WTC11 (cell line): Measurements from ENCODE around the gene OR2V2. TPM values are rescaled to one million over a fixed set of nuclear protein-coding genes. Genes with fewer than 3 reads are reported as not detected.
"Not testable (repeated sequence)": the region's sequence is repeated elsewhere in the genome, so short reads cannot be mapped to it uniquely, and the experiment has no call there.

Experiments used
- ATAC-seq: fragments of 200-7000 bp; cut with Tn5 transposase; 2 replicates; pipeline ENCODE4 v1.10.0; 2021; ENCODE audit warnings: mild to moderate bottlenecking, moderate library complexity
- CTCF ChIA-PET: fragments of 300-600 bp; sonication (Branson Sonifier 250); formaldehyde crosslinking; loops from one replicate; lab custom pipeline; 2021; ENCODE audit warnings: antibody characterized with exemption; lab: Charles Lee
- POLR2A ChIA-PET: fragments of 350-600 bp; sonication (Branson Sonifier 250); formaldehyde crosslinking; loops from one replicate; lab custom pipeline; 2021; ENCODE audit warnings: antibody characterized with exemption; lab: Charles Lee
- DNase-seq: peaks from one replicate; pipeline ENCODE4 v3.0.0; 2021; ENCODE audit warnings: low spot score
- H3K27ac Mint-ChIP-seq: 2 replicates; pipeline ENCODE4 v1.8.0; 2021; ENCODE audit warnings: mixed read lengths
- H3K27me3 Mint-ChIP-seq: 2 replicates; pipeline ENCODE4 v1.8.0; 2021; ENCODE audit warnings: low read depth, mild to moderate bottlenecking, moderate library complexity, mixed read lengths
- H3K36me3 Mint-ChIP-seq: 2 replicates; pipeline ENCODE4 v1.8.0; 2021; ENCODE audit warnings: mixed read lengths
- H3K4me1 Mint-ChIP-seq: 2 replicates; pipeline ENCODE4 v1.8.0; 2022; ENCODE audit warnings: mixed read lengths
- H3K4me3 Mint-ChIP-seq: 2 replicates; pipeline ENCODE4 v1.8.0; 2021; ENCODE audit warnings: mild to moderate bottlenecking, moderate library complexity, mixed read lengths
- H3K9me3 Mint-ChIP-seq: 2 replicates; pipeline ENCODE4 v1.8.0; 2021; ENCODE audit warnings: mixed read lengths
- ATF1 ChIP-seq: sonication (generic); formaldehyde crosslinking; IDR thresholded peaks from 2 replicates; pipeline ENCODE4 v1.8.1; 2023; ENCODE audit warnings: mild to moderate bottlenecking, moderate library complexity, missing genetic modification reagents
- CREM ChIP-seq: sonication (generic); formaldehyde crosslinking; IDR thresholded peaks from 2 replicates; pipeline ENCODE4 v1.8.1; 2022; ENCODE audit warnings: mild to moderate bottlenecking, missing genetic modification reagents, moderate library complexity
- FOXP1 ChIP-seq: sonication (generic); formaldehyde crosslinking; IDR thresholded peaks from 2 replicates; pipeline ENCODE4 v1.8.0; 2022; ENCODE audit warnings: missing genetic modification reagents, mild to moderate bottlenecking, moderate library complexity, borderline replicate concordance
- JAZF1 ChIP-seq: fragments of 250-450 bp; sonication (Bioruptor Pico); IDR thresholded peaks from 2 replicates; pipeline ENCODE4 v1.9.0; 2021; ENCODE audit warnings: moderate library complexity, mild to moderate bottlenecking, inconsistent platforms
- JUN ChIP-seq: sonication (generic); formaldehyde crosslinking; IDR thresholded peaks from 2 replicates; pipeline ENCODE4 v1.8.0; 2023; ENCODE audit warnings: mild to moderate bottlenecking, missing genetic modification reagents
- NFE2L1 ChIP-seq: sonication (generic); formaldehyde crosslinking; IDR thresholded peaks from 2 replicates; pipeline ENCODE4 v1.8.1; 2023; ENCODE audit warnings: missing genetic modification reagents
- NFYB ChIP-seq: sonication (generic); formaldehyde crosslinking; conservative IDR thresholded peaks from 2 replicates; pipeline ENCODE4 v1.8.0; 2022; ENCODE audit warnings: low read depth, missing genetic modification reagents
- NR3C1 ChIP-seq: sonication (generic); formaldehyde crosslinking; conservative IDR thresholded peaks from 2 replicates; pipeline ENCODE4 v1.8.1; 2023; ENCODE audit warnings: low read depth, mild to moderate bottlenecking, missing genetic modification reagents
- ZNF263 ChIP-seq: sonication (generic); formaldehyde crosslinking; IDR thresholded peaks from 2 replicates; pipeline ENCODE4 v1.8.1; 2022; ENCODE audit warnings: low read depth, mild to moderate bottlenecking, moderate library complexity, missing genetic modification reagents
- total RNA-seq: library from RNA; stranded (reverse); gene quantifications from 3 replicates; pipeline ENCODE4 v1.2.3, GENCODE V29; 2021
- TF ChIP-seq, protein P1 (sequence below): sonication (generic); formaldehyde crosslinking; IDR thresholded peaks from 2 replicates; pipeline ENCODE4 v1.8.0; 2022; ENCODE audit warnings: mild to moderate bottlenecking, missing genetic modification reagents
- TF ChIP-seq, protein P2 (sequence below): sonication (generic); formaldehyde crosslinking; IDR thresholded peaks from 2 replicates; pipeline ENCODE4 v1.8.1; 2023; ENCODE audit warnings: mild to moderate bottlenecking, moderate library complexity, missing genetic modification reagents
- TF ChIP-seq, protein P3 (sequence below): sonication (generic); formaldehyde crosslinking; IDR thresholded peaks from 2 replicates; pipeline ENCODE4 v1.8.0; 2023; ENCODE audit warnings: missing genetic modification reagents, mild to moderate bottlenecking, borderline replicate concordance
- TF ChIP-seq, protein P4 (sequence below): sonication (generic); formaldehyde crosslinking; IDR thresholded peaks from 2 replicates; pipeline ENCODE4 v1.8.0; 2022; ENCODE audit warnings: mild to moderate bottlenecking, missing genetic modification reagents
- TF ChIP-seq, protein P5 (sequence below): sonication (generic); formaldehyde crosslinking; IDR thresholded peaks from 2 replicates; pipeline ENCODE4 v1.8.0; 2022; ENCODE audit warnings: missing genetic modification reagents
- TF ChIP-seq, protein P6 (sequence below): sonication (generic); formaldehyde crosslinking; IDR thresholded peaks from 2 replicates; pipeline ENCODE4 v1.8.0; 2022; ENCODE audit warnings: mild to moderate bottlenecking, missing genetic modification reagents

OR2V2 gene
- total RNA-seq, 1 experiment from 2014 or later = not detected

DNA sequence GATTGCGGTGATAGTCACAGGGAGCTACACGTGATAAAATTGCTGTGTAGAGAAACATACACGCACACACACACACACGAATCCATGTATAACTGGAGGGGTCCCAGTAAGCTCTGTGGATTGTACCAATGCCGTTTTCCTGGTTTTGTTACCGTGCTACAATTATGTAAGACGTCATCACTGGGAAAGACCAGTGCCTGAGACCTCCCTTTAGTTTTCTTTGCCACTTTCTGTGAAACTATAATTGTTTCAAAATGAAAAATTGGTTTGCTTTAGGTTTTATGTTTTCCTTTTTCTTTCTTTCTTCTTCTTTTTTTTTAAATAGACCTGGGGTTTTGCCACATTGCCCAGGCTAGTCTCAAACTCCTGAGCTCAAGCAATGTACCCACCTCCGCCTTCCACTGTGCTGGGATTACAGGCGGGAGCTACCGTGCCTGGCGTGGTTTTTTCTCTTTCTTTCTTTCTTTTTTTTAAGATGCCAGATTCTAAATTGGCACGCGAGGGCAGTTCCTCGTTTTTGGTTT lies 21.3 kb downstream of the OR2V2 start (continued):
- TF ChIP-seq NR3C1 (CRISPR knock-in tag) = no peak
- TF ChIP-seq JAZF1 (CRISPR knock-in tag) = no peak
- TF ChIP-seq ZNF263 = no peak

DNA sequence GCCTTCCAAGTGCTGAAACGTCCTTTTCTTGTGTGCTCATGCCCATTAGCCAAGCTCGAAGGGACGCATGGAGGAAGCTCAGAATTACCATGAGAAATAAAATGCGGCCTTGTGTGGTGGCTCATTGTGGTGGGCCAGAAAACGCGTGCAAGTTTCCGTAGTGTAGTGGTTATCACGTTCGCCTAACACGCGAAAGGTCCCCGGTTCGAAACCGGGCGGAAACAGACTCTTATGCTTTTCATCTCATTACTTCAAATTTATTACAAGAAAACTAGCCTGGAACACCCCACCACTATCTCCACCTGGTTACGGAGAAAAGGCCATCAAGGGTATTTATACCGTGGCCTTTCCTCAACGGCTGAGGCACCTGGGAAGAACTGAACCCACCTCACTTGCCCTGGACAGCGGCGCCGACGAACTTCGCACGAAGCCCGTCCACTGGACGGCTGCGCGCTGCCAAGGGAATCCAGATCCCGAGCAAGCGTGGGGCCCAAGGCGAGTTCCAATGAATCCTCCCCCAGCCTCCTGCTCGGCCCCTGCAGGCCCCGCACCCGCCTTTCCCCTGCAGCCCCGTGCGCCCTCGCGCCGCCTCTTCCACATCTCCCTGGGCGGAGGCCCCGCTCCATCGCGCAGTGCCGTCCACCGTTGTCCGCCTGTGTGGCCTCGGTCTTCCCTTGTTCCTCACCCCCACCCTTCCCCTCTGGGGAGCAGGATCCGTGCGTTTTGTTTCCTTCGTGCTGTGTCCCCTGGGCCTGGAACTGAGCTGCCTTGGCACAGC lies 22.3 kb downstream of the OR2V2 start:
- ATAC-seq (peak; percentile 58), DNase-seq (peak; percentile 93)
- H3K9me3 Mint-ChIP-seq, H3K27ac Mint-ChIP-seq, POLR2A ChIA-PET, H3K36me3 Mint-ChIP-seq: not testable (repeated sequence)
- TF ChIP-seq NFE2L1 (peak; percentile 26; the same call in 1 of the 2 replicates), ATF1 (CRISPR knock-in tag) (peak; percentile 76; the same call in 1 of the 2 replicates), NFYB (0 out of 2 replicates have a peak, but pooled peaks have one; percentile 9), CREM (CRISPR knock-in tag) (peak; percentile 38; the same call in 1 of the 2 replicates), FOXP1 (CRISPR knock-in tag) (peak; percentile 76), JUN (CRISPR knock-in tag) (0 out of 2 replicates have a peak, but pooled peaks have one; percentile 21)
- TF ChIP-seq, protein P1, sequence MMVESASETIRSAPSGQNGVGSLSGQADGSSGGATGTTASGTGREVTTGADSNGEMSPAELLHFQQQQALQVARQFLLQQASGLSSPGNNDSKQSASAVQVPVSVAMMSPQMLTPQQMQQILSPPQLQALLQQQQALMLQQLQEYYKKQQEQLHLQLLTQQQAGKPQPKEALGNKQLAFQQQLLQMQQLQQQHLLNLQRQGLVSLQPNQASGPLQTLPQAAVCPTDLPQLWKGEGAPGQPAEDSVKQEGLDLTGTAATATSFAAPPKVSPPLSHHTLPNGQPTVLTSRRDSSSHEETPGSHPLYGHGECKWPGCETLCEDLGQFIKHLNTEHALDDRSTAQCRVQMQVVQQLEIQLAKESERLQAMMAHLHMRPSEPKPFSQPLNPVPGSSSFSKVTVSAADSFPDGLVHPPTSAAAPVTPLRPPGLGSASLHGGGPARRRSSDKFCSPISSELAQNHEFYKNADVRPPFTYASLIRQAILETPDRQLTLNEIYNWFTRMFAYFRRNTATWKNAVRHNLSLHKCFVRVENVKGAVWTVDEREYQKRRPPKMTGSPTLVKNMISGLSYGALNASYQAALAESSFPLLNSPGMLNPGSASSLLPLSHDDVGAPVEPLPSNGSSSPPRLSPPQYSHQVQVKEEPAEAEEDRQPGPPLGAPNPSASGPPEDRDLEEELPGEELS (CRISPR knock-in tag) = 0 out of 2 replicates have a peak, but pooled peaks have one; percentile 30
- TF ChIP-seq, protein P2, sequence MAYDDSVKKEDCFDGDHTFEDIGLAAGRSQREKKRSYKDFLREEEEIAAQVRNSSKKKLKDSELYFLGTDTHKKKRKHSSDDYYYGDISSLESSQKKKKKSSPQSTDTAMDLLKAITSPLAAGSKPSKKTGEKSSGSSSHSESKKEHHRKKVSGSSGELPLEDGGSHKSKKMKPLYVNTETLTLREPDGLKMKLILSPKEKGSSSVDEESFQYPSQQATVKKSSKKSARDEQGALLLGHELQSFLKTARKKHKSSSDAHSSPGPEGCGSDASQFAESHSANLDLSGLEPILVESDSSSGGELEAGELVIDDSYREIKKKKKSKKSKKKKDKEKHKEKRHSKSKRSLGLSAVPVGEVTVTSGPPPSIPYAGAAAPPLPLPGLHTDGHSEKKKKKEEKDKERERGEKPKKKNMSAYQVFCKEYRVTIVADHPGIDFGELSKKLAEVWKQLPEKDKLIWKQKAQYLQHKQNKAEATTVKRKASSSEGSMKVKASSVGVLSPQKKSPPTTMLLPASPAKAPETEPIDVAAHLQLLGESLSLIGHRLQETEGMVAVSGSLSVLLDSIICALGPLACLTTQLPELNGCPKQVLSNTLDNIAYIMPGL = peak; percentile 81
- TF ChIP-seq, protein P3, sequence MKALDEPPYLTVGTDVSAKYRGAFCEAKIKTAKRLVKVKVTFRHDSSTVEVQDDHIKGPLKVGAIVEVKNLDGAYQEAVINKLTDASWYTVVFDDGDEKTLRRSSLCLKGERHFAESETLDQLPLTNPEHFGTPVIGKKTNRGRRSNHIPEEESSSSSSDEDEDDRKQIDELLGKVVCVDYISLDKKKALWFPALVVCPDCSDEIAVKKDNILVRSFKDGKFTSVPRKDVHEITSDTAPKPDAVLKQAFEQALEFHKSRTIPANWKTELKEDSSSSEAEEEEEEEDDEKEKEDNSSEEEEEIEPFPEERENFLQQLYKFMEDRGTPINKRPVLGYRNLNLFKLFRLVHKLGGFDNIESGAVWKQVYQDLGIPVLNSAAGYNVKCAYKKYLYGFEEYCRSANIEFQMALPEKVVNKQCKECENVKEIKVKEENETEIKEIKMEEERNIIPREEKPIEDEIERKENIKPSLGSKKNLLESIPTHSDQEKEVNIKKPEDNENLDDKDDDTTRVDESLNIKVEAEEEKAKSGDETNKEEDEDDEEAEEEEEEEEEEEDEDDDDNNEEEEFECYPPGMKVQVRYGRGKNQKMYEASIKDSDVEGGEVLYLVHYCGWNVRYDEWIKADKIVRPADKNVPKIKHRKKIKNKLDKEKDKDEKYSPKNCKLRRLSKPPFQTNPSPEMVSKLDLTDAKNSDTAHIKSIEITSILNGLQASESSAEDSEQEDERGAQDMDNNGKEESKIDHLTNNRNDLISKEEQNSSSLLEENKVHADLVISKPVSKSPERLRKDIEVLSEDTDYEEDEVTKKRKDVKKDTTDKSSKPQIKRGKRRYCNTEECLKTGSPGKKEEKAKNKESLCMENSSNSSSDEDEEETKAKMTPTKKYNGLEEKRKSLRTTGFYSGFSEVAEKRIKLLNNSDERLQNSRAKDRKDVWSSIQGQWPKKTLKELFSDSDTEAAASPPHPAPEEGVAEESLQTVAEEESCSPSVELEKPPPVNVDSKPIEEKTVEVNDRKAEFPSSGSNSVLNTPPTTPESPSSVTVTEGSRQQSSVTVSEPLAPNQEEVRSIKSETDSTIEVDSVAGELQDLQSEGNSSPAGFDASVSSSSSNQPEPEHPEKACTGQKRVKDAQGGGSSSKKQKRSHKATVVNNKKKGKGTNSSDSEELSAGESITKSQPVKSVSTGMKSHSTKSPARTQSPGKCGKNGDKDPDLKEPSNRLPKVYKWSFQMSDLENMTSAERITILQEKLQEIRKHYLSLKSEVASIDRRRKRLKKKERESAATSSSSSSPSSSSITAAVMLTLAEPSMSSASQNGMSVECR = peak; percentile 36; the same call in 1 of the 2 replicates
- TF ChIP-seq, protein P4, sequence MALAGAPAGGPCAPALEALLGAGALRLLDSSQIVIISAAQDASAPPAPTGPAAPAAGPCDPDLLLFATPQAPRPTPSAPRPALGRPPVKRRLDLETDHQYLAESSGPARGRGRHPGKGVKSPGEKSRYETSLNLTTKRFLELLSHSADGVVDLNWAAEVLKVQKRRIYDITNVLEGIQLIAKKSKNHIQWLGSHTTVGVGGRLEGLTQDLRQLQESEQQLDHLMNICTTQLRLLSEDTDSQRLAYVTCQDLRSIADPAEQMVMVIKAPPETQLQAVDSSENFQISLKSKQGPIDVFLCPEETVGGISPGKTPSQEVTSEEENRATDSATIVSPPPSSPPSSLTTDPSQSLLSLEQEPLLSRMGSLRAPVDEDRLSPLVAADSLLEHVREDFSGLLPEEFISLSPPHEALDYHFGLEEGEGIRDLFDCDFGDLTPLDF (CRISPR knock-in tag) = 0 out of 2 replicates have a peak, but pooled peaks have one; percentile 20
- TF ChIP-seq, protein P5, sequence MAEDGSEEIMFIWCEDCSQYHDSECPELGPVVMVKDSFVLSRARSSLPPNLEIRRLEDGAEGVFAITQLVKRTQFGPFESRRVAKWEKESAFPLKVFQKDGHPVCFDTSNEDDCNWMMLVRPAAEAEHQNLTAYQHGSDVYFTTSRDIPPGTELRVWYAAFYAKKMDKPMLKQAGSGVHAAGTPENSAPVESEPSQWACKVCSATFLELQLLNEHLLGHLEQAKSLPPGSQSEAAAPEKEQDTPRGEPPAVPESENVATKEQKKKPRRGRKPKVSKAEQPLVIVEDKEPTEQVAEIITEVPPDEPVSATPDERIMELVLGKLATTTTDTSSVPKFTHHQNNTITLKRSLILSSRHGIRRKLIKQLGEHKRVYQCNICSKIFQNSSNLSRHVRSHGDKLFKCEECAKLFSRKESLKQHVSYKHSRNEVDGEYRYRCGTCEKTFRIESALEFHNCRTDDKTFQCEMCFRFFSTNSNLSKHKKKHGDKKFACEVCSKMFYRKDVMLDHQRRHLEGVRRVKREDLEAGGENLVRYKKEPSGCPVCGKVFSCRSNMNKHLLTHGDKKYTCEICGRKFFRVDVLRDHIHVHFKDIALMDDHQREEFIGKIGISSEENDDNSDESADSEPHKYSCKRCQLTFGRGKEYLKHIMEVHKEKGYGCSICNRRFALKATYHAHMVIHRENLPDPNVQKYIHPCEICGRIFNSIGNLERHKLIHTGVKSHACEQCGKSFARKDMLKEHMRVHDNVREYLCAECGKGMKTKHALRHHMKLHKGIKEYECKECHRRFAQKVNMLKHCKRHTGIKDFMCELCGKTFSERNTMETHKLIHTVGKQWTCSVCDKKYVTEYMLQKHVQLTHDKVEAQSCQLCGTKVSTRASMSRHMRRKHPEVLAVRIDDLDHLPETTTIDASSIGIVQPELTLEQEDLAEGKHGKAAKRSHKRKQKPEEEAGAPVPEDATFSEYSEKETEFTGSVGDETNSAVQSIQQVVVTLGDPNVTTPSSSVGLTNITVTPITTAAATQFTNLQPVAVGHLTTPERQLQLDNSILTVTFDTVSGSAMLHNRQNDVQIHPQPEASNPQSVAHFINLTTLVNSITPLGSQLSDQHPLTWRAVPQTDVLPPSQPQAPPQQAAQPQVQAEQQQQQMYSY (CRISPR knock-in tag) = peak; percentile 78
- TF ChIP-seq, protein P6, sequence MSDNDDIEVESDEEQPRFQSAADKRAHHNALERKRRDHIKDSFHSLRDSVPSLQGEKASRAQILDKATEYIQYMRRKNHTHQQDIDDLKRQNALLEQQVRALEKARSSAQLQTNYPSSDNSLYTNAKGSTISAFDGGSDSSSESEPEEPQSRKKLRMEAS = peak; percentile 57; the same call in 1 of the 2 replicates
- CTCF ChIA-PET = interaction anchor here (0.7 to 2.7 kb wide), 12 partner anchors 10 to 380 kb away, joined by 3 to 19 read pairs (median 4); no protein-coding TSS in a partner anchor
- peak overlapping the region; percentile 84 for H3K4me3 Mint-ChIP-seq
- H3K4me1 Mint-ChIP-seq = peaks cover 25% of the 10 kb centered on the region
- peaks cover 61% of the 10 kb centered on the region for H3K27me3 Mint-ChIP-seq
